Pancreas (tissue), 10 donors: Measurements from ENCODE around the gene MMP7. TPM values are rescaled to one million over a fixed set of nuclear protein-coding genes. Genes with fewer than 3 reads are reported as not detected.
"Not testable (repeated sequence)": the region's sequence is repeated elsewhere in the genome, so short reads cannot be mapped to it uniquely, and the experiment has no call there.

Experiments used
- ATAC-seq, 4 donors: fragments of 200-7000 bp; cut with Tn5 transposase; one replicate each; pipeline versions ENCODE4 v1.8.0 to v1.9.1; 2020; ENCODE audit warnings: mild to moderate bottlenecking in 4 of 4, moderate library complexity in 4 of 4
- DNase-seq, 6 donors: peaks; one replicate each; pipeline ENCODE4 v3.0.0-alpha.2; 2020
- FAIRE-seq: peaks from 2 replicates; lab custom pipeline; 2012; peaks lifted over from hg19 to GRCh38; lab: Jason Lieb, UNC
- H3K27ac ChIP-seq, 4 donors: fragments of 200-600 bp; sonication (generic); 1 replicate in 3 of 4; 2 replicates in 1 of 4; pipeline versions ENCODE4 v1.5.0 to v1.8.0; 2020
- H3K27me3 ChIP-seq, 4 donors: fragments of 200-600 bp; one replicate each; pipeline ENCODE4 v1.8.0; 2021
- H3K36me3 ChIP-seq, 3 donors: fragments of 200-600 bp; sonication (generic) in 1 of 3; one replicate each; pipeline versions ENCODE4 v1.5.0 to v1.8.0; 2020 to 2021
- H3K4me1 ChIP-seq, 3 donors: fragments of 200-600 bp; one replicate each; pipeline ENCODE4 v1.8.0; 2021
- H3K4me3 ChIP-seq, 4 donors: fragments of 200-600 bp; sonication (generic) in 2 of 4; one replicate each; pipeline versions ENCODE4 v1.5.0 to v1.8.0; 2020 to 2021
- H3K9me3 ChIP-seq, 4 donors: fragments of 200-600 bp; one replicate each; pipeline ENCODE4 v1.8.0; 2021
- WGBS, 2 donors: extraction: QIAGEN DNeasy Blood & Tissue Kit; methylation state at CpG; one replicate each; pipeline ENCODE4 v1.1.7; 2013; 5-methylcytosine and 5-hydroxymethylcytosine counted together
- intact Hi-C, 3 donors: fragments of 100-400 bp; cut with DNase I; formaldehyde crosslinking; loops; one replicate each; pipeline versions ENCODE4 v1.11.1 to v1.14.2; 2022
- polyA plus RNA-seq, 2 donors: library from polyadenylated mRNA; stranded (reverse); fragments of 200-250 nt; gene quantifications; one replicate each; pipeline ENCODE4 v1.2.3, GENCODE V29; 2013
- total RNA-seq, 6 donors: library from RNA; stranded (reverse); fragmentation: NEBNext Ultra II Directional in 4 of 6; extraction: Animal tissue kit (Norgen Biotek cat#: 25700) in 4 of 6; gene quantifications; one replicate each; pipeline versions ENCODE4 v1.2.1 to v1.2.4, GENCODE V29; 2021 to 2023
- TF ChIP-seq, protein P1 (sequence below), 4 donors: fragments of 200-600 bp; sonication (generic) in 3 of 4; IDR thresholded peaks; one replicate each; pipeline versions ENCODE4 v1.5.0 to v1.8.0; 2021; ENCODE audit warnings: antibody characterized with exemption in 4 of 4
- donor health status: healthy with polysubstance abuse.
- donor health status: DM: no; HTN: no; CAD: no; lungs with moderate emphysema.
- donor health status: DM: no; HTN: no; CAD: no.
- donor health status: control.
- donor health status: control.
- donor health status: Bipolar disorder and iron deficiency.
- donor health status: DM: yes; HTN: yes; CAD: no.
- donor health status: DM: no; HTN: no; CAD: no.
- donor health status: DM: no; HTN: no; CAD: no.
- donor health status: DM: yes; HTN: yes; CAD: no.

Gene MMP7
- total and polyA plus RNA-seq, 8 donors, result 13.5 to 751 (median 36.0) TPM

DNA sequence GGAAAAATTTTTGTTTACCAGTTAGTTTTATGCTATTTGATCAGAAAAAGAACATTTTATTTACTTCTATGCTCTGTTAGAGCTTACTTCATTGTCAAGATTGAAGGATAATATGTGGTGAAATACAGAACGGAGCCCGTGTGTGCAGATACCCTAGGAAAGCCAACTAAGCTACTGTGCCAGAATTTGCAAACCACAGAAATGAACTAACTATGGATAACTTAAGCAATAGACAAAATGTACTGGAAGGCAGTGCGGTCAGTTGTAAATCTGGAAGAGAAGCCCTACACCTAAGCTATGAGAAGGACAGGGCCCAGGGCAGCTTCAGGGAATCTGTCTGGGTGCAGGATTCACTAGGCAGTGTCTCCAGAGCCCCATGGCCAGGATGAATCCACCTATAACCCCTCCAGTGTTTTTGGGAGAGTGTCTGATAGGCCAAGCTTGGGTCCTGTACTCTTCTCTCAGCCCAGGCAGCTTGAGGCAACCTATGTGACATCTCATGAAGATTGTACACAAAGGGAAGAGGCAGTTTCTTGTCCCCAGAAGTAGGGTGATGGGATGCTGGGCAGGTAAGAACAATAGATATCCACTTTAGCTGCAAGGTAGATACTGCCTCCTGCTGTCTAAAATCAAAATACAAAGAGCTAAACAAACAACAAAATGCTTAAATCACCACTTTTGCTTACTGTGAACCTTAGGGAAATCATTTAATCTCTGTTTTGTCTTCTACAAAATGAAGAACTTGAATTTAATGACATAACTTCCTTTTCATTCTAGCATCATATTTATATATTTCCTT, 12.1 kb downstream of the MMP7 start:
- TF ChIP-seq, protein P1, sequence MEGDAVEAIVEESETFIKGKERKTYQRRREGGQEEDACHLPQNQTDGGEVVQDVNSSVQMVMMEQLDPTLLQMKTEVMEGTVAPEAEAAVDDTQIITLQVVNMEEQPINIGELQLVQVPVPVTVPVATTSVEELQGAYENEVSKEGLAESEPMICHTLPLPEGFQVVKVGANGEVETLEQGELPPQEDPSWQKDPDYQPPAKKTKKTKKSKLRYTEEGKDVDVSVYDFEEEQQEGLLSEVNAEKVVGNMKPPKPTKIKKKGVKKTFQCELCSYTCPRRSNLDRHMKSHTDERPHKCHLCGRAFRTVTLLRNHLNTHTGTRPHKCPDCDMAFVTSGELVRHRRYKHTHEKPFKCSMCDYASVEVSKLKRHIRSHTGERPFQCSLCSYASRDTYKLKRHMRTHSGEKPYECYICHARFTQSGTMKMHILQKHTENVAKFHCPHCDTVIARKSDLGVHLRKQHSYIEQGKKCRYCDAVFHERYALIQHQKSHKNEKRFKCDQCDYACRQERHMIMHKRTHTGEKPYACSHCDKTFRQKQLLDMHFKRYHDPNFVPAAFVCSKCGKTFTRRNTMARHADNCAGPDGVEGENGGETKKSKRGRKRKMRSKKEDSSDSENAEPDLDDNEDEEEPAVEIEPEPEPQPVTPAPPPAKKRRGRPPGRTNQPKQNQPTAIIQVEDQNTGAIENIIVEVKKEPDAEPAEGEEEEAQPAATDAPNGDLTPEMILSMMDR (IDR thresholded peaks at IDR 0.05), result no peak
- H3K4me3 ChIP-seq, result no peak overlapping the region
- 85 to 86% methylated on average over 3 of the region's 3 CpGs for WGBS, 2 donors
- H3K4me1 ChIP-seq, result no peaks in the 10 kb centered on the region
- ATAC-seq (no peak), DNase-seq (no peak), FAIRE-seq (no peak)
- intact Hi-C loops, result no loop called here
- no peaks in the 10 kb centered on the region for H3K9me3 ChIP-seq
- no peak overlapping the region for H3K27ac ChIP-seq
- H3K27me3 ChIP-seq, result no peaks in the 10 kb centered on the region
- H3K36me3 ChIP-seq, result no peaks in the 10 kb centered on the region

DNA sequence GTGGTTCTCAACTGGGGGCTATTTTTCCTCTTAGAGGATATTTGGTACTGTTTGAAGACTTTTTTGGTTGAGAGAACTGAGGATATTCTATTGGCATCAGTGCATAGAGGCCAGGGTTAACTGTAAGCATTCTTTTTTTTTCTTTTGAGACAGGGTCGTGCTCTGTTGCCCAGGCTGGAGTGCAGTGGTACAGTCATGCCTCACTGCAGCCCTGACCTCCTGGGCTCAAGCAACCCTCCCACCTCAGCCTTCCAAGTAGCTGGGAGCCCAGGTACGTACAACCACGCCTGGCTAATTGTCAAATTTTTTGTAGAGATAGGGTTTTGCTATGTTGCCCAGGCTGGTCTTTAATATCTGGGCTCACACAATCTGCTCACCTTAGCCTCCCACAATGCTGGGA, 12.9 kb downstream of the MMP7 start:
- Histone ChIP-seq H3K4me1 (no peaks in the 10 kb centered on the region), H3K4me3 (no peak overlapping the region), H3K9me3 (no peaks in the 10 kb centered on the region), H3K36me3 (no peaks in the 10 kb centered on the region), H3K27me3 (no peaks in the 10 kb centered on the region), H3K27ac (no peak overlapping the region)
- intact Hi-C loops, result no loop called here
- FAIRE-seq, result no peak
- 81 to 82% methylated on average over 3 of the region's 3 CpGs for WGBS, 2 donors
- TF ChIP-seq, protein P1 (IDR thresholded peaks at IDR 0.05), result no peak
- DNase-seq, result no peak
- ATAC-seq, result no peak

DNA sequence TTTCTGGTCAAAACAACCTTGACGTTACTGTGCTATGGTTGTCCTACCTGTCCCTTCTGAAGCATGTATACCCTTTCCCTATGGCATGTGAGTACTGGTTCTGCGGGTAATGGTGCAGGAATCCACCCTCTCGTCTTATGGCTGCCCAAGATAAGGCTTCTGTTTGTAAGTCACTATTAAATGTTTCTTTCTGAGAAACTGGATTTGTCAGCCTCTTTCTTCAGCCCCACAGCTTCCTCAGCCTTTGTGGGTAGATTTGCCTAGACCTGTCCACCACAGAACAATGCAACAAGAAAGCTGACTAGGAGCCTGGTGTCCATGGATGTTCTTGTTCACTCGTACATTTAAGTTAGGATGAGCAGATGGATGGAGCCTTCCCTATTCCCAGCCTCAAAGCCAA, 14.4 kb downstream of the MMP7 start:
- DNase-seq, result no peak
- TF ChIP-seq, protein P1 (IDR thresholded peaks at IDR 0.05), result no peak
- WGBS, 2 donors, result 88 to 94% methylated on average over 4 of the region's 4 CpGs
- no peak for FAIRE-seq
- no peak overlapping the region for H3K27ac ChIP-seq
- intact Hi-C loops, result no loop called here
- no peaks in the 10 kb centered on the region for H3K9me3 ChIP-seq
- ATAC-seq, result no peak
- H3K4me1 ChIP-seq, result no peaks in the 10 kb centered on the region
- no peaks in the 10 kb centered on the region for H3K36me3 ChIP-seq
- no peak overlapping the region for H3K4me3 ChIP-seq
- H3K27me3 ChIP-seq, result no peaks in the 10 kb centered on the region

DNA sequence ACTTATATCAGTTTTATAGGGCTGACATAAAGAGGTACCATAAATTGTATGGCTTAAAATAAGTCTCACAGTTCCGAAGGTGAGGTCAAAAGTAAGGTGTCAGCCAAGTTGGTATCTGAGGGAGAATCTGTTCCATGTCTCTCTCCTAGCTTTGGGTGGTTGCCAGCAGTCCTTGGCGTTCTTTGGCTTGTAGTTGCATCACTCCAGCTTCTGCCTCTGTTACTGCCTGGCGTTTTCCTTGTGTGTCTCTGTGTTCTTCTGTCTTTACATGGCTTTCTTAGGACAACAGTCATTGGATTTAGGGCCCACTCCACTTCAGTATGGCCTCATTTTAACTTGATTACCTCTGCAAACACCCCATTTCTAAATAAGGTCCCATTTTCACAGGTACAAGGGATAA, 16.7 kb downstream of the MMP7 start:
- Histone ChIP-seq H3K27me3 (no peaks in the 10 kb centered on the region), H3K4me1 (no peaks in the 10 kb centered on the region), H3K27ac (no peak overlapping the region), H3K36me3 (no peaks in the 10 kb centered on the region), H3K4me3 (no peak overlapping the region), H3K9me3 (no peaks in the 10 kb centered on the region)
- TF ChIP-seq, protein P1 (IDR thresholded peaks at IDR 0.05), result no peak
- intact Hi-C loops, result no loop called here
- 25 to 26% methylated on average over 3 of the region's 3 CpGs for WGBS, 2 donors
- peak in 2 of 6 donors; percentile 21 to 32 for DNase-seq
- peak in 1 of 4 donors; percentile 35 for ATAC-seq
- FAIRE-seq, result no peak

DNA sequence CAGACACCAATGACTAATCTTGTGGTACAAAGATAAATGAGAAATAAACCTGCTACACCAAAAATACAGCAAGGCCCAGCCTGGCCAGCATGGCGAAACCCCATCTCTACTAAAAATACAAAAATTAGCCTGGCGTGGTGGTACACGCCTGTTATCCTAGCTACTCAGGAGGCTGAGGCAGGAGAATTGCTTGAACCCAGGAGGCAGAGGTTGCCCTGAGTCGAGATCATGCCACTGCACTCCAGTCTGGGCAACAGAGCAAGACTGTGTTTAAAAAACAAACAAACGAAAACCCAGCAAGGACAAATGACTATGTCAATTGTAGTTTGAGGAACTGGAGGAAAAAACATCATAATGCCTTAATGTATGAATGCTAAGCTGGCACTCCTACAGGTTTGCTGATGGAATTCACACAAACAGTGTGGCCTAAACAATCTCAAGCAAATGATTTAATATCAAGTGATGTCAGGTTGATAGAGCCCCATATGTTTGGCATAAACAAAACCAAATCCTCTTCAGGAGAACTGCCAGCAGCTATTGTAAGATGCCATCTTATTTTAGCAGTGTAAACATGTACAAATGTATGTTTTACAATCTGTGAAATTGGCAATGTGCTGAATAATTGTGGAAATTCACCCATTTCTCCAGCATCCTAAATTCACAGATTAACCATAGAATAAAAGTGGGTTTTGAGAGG, 20.0 kb downstream of the MMP7 start:
- TF ChIP-seq, protein P1 (IDR thresholded peaks at IDR 0.05), result no peak
- FAIRE-seq (no peak), DNase-seq (no peak), ATAC-seq (no peak)
- H3K4me3 ChIP-seq, result no peak overlapping the region
- no peaks in the 10 kb centered on the region for H3K36me3 ChIP-seq
- H3K27ac ChIP-seq, result no peak overlapping the region
- H3K4me1 ChIP-seq, result no peaks in the 10 kb centered on the region
- intact Hi-C loops, result no loop called here
- no peaks in the 10 kb centered on the region for H3K27me3 ChIP-seq
- WGBS, 2 donors, result 66 to 69% methylated on average over 5 of the region's 5 CpGs
- no peaks in the 10 kb centered on the region for H3K9me3 ChIP-seq

DNA sequence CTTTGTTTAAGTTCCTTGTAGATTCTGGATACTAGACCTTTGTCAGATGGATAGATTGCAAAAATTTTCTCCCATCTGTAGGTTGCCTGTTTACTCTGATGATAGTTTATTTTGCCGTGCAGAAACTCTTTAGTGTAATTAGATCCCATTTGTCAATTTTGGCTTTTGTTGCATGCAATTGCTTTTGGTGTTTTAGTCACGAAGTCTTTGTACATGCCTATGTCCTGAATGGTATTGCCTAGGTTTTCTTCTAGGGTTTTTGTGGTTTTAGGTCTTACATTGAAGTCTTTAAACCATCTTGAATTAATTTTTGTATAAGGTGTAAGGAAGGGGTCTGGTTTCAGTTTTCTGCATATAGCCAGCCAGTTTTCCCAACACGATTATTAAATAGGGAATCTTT, 27.7 kb downstream of the MMP7 start:
- H3K36me3 ChIP-seq, H3K4me3 ChIP-seq, ATAC-seq, intact Hi-C loops, FAIRE-seq, H3K27me3 ChIP-seq, H3K27ac ChIP-seq, DNase-seq, H3K4me1 ChIP-seq, H3K9me3 ChIP-seq: not testable (repeated sequence)
- WGBS, 2 donors, result 79 to 87% methylated on average over 3 of the region's 3 CpGs
